CD1c-positive myeloid dendritic cell (primary cell): ENCODE results near the gene PRELID3B.

Experiments used
- DNase-seq: peaks from one replicate; pipeline ENCODE4 v3.0.0-alpha.2; 2016; ENCODE audit errors: extremely low spot score

PRELID3B gene

GRCh38 chr20:59010321-59010994 lies 32.1 kb downstream of the PRELID3B start:
- no peak for DNase-seq

DNA sequence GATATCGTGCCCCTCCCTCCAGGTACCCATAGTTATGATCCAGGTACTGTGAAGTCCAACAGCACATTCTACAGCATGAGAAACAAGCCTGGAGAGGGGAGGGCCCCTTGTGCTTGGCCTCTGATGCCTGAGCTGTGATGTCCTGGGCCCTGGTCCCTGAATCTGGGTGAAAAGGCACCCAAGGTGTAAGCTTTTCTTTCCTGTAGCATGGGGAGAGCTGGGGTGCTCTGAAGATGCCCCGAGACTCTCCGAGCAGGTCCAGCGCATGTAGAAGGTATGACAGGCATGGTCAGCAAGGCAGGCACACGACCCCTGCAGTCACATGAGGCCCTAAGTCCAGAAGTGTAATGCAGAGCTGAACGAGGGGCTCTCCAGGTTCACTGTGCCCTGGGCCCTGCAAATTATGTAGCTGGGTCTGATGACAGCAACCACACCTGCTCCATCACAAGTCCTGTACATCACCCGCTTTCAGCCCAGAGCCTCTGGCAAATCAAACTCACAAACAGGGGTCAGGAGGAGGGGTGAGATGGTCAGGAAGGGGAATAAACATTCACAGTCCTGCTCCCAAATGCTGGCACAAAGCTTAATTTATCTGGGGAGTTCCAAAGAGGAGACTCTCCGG lies 33.8 kb downstream of the PRELID3B start:
- DNase-seq: no peak

- DNase-seq: peak; percentile 96
These were observed 34.7 kb downstream of the PRELID3B start for GRCh38 chr20:59007665-59008511.

DNA sequence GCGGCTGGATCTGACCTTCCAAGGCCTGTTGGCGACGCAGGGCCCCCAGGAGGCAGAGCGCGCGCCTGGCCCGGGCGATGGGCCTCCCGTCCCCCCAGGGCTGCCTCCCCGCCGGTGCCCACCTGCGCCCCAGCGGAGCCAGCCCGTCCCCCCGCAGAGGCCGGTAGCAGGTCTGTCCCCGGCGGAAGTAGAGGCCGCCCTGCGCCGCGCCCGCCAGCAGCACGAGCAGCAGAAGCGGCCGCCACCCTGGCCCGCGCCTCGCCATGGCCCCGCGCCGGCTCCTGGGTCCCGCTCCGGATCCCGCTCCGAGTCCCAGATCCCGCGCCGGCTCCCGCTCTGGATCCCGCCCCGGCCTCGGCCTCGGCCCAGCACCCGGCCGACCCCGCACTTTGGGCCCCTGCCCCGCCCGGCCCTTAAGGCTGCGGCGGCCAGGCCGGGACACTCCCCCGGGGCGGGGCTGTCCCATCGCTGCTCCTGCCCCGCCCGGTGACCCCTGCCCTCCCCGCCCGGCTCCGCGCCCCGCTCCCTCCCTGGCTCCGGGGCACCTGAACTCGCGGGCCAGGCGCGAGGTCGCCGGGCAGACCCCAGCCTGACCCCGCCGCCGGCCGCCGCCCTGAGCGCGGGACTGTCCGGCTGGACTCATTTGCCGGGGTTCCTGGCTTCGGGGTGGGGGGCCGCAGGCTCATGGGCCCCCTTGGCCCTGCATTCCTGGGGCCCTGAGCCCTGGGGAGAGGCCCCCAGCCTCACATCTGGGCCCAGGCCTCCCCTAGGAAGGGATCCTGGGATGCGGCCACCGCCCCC lies 35.5 kb downstream of the PRELID3B start, which contains the start of gene CTSZ:
CTSZ (minus strand) TSS at position 391 of the 801 bp plus-strand sequence; CDS start at position 265, 126 bp downstream.
- peak; percentile 82 for DNase-seq

DNA sequence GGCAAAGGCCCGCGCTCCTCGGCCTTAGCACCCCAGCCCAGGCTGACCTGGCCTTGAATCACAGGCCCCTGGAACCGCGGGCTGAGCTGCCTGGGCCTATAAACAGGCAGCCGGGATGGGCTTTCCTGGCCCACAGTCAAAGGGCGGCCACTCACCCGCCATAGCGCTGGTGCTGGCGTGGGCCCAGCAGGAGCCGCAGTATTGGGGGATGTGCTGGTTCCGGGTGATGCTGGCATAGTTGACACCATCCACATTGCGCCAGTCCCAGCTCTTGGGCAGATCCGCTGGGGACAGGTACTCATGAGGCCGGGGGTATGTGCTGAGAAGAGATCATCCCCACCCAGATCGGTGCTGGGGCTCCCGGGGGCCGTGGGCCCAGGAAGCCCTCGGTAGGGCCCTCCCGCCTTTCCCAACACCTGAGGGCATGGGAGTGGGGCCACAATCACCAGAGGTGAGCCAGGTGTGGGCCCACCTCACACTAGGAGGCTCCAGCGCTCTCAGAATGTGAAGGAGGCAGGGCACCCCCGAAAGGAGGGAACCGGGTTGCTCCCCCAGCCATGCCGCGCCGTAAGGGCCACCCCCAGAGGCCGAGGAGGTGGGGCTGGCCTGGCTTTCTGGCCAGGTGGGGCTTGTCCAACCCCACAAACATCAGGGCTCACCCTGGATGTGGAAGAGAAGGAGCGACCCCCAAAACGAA lies 36.3 kb downstream of the PRELID3B start:
- DNase-seq: peak; percentile 38

- DNase-seq: peak; percentile 24
These were observed 36.9 kb downstream of the PRELID3B start for GRCh38 chr20:59005523-59006166.

GRCh38 chr20:59004763-59005522 lies 37.6 kb downstream of the PRELID3B start:
- peak; percentile 92 for DNase-seq

DNA sequence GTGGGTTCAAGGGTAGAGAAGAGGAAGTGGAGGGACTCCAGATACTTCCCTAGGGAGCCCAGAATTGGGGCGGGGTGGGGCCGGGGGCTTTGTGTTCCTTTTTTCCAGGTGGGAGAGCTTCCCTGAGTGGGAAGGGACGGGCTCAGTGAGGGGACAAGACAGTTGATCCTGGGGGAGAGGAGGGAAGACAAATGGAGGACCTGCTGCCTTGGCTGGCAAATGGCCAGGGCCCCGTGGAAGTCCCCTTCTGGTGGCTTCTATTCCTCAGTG lies 38.2 kb downstream of the PRELID3B start:
- peak; percentile 94 for DNase-seq

DNA sequence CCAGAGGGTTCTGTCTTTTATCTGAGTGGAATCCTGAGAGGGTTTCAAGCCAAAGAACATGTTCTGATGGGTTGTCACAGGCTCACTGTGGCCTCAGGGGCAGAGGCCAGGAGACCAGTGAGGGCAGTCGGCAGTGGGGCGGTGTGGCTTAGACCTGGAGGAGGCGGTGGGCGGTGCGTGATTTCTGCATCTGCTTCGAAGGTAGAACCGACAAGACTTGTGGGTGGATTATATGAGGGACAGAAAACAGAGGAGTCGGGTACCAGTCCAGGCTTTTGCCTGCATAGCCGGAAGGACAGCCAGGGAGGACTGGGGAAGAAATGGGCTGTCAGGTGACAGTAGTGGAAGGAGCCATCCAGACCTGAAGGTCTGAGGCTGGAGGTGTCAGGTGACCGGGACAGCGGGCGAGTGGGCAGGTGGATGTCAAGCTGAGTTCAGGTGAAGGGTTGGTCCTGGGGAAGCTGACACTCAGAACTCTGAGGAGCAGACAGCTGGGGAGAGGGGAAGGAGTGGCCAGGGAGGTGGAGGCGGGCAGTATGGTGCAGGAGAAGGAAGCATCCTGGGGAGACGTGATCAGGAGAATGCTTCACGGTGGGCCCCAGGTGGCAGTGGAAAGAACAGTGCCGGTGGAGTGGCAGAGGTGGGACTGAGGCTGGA lies 38.6 kb downstream of the PRELID3B start:
- DNase-seq: no peak

DNA sequence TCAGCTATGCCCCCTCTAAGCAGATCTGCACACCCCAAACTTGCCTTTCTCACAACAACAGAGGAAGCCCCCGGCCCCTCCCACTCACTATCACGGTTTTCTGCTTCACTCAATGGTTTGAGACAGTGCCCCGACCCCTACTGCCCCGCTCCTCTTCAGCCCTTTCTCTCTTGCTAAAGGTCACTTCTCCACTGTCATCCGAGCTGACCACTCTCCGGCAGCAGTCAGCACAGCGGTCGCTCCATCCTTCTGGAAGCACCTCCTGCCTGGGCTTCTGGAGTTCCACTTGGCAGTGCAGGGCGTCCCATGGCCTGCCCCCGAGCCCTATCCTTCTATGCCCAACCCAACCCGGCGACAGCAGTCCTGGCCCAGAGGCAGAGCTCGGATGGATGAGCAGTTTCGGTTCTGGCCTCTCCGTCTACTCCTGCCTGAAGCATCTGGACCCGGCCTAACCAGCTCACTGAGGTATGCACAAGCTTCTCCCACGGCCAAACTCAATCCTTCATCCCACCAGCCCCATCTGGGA lies 39.6 kb downstream of the PRELID3B start:
- DNase-seq: no peak

DNA sequence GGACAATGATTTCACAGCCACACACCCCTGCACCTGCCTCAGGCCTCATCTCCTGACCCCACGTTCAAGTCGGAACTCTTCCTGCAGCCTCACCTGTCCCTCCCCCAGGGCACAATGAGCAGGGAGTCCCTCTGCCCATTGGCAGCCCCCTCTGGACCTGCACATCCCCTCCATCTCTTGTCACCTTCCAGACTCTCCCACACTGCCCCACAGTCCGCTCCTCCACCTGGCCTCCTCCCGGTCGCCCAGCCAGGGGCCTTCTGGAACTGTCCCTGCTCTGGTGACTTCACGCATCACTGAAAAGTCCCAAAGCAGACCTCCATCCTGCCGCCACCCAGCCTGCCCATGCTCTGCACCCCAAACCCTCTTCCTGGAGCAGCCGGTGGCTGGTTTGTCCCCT lies 40.2 kb downstream of the PRELID3B start:
- DNase-seq: no peak

- DNase-seq: peak; percentile 14
These were observed 41.0 kb downstream of the PRELID3B start for GRCh38 chr20:59001449-59002171.

GRCh38 chr20:59001068-59001448 lies 41.5 kb downstream of the PRELID3B start:
- DNase-seq: no peak

DNA sequence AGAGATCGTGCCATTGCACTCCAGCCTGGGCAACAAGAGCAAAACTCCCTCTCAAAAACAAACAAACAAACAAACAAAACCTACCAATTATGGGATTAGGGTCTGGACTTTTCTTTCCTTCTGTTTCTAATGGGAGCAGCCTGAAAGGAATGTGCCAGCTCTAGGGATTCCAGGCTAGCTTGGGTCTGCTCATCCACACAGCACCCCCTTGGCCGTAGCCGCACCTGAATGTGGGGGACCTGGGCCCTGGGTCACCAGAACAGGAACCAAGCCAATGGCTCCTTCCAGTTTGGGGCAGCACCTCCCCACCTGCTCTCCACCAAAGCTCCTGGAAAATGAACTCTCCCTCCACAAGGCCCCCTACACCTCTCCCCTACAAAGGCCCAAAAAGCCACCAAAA lies 42.3 kb downstream of the PRELID3B start:
- DNase-seq: no peak

- DNase-seq: no peak
These were observed 43.9 kb downstream of the PRELID3B start for GRCh38 chr20:58998656-58999055.

DNA sequence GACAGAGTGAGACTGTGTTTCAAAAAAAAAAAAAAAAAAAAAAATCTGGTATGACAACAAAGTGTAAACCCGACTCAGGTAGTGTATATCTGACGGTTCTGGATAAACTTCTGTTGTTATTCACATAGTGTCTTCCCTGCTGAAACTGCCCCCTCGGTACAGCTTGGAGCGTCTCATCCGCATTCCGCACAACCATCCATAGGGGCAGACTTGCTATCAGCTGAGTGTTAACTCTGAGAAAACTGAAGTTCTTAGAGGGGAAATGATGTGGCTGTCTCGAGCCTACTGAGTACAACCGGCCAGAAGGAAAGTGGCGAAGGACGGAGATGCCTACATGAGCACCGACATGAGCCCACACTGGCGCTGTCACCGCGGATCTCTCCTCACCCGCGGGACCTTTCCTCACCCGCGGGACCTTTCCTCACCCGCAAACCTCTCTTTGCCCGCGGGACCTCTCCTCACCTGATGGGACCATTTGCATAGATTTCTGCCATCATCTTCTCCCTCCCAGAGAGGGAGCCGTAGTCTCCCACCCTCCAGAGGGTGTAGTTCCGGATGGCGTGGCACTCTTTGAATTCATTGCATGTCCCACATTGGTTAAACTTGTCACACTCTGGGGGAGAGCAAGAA lies 45.3 kb downstream of the PRELID3B start:
- DNase-seq: no peak

- DNase-seq: no peak
These were observed 46.4 kb downstream of the PRELID3B start for GRCh38 chr20:58996226-58996611.
